ENCODE results near the gene LUC7L2. TPM values are rescaled to one million over a fixed set of nuclear protein-coding genes. Genes with fewer than 3 reads are reported as not detected.

The LUC7L2 gene
- total and polyA plus RNA-seq, 9 of the 15 experiments (the other 6 are each of a cell fraction or from before 2014, with no cell fraction given), result 56.1 to 207 (median 141) TPM

DNA sequence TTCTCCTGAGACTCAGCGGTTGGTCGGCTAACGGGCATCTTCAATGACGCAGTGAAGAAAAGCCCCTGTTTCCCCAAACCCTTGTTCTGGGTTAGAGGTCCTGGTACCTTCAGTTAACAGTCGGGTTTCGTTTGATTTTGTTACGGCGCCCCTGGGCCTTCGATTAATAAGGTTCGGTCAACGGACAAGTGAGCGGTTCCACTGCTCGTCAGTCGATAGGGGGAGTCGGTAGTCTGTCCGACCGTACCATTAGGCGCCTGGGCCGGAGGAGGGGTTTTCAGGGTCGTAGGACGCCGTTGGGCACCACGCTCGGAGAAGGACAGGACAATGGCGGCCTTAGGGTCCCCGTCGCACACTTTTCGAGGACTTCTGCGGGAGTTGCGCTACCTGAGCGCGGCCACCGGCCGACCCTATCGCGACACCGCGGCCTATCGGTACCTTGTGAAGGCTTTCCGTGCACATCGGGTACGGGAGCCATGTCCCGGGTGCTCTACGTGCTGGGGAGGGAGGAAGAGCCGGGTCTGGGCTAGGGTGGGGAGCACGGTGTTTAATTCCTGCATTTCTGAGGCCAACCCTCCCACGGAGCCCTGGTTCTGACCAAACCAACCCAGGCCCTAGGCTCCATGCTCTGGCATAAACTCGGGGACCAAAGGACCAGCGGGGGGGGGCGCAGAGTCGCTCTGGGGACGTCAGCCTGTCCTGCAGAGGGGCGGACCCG is 18.5 kb upstream of the LUC7L2 start, which contains the start of gene FMC1 (continued):
- TF ChIP-seq ZNF592 (IDR thresholded peaks at IDR 0.05) (no peak), ZBTB33 (CRISPR knock-in tag; IDR thresholded peaks at IDR 0.05) (peak; percentile 79), SREBF2 (CRISPR knock-in tag; IDR thresholded peaks at IDR 0.05) (no peak), ZC3H4 (CRISPR knock-in tag; IDR thresholded peaks at IDR 0.05; ENCODE audit: borderline replicate concordance) (peak; percentile 94; the same call in 1 of the 2 replicates), FIP1L1 (IDR thresholded peaks at IDR 0.05; ENCODE audit: low read depth, low read length, poor library complexity, severe bottlenecking) (peak; percentile 93), NFRKB (IDR thresholded peaks at IDR 0.05; ENCODE audit: low read depth) (peak; percentile 98), ZNF785 (CRISPR knock-in tag; IDR thresholded peaks at IDR 0.05) (no peak), CXXC5 (CRISPR knock-in tag; IDR thresholded peaks at IDR 0.05) (peak; percentile 76), NR1H2 (CRISPR knock-in tag; IDR thresholded peaks at IDR 0.05) (peak; percentile 91; the same call in 1 of the 2 replicates)
- TF ChIP-seq, protein P1, sequence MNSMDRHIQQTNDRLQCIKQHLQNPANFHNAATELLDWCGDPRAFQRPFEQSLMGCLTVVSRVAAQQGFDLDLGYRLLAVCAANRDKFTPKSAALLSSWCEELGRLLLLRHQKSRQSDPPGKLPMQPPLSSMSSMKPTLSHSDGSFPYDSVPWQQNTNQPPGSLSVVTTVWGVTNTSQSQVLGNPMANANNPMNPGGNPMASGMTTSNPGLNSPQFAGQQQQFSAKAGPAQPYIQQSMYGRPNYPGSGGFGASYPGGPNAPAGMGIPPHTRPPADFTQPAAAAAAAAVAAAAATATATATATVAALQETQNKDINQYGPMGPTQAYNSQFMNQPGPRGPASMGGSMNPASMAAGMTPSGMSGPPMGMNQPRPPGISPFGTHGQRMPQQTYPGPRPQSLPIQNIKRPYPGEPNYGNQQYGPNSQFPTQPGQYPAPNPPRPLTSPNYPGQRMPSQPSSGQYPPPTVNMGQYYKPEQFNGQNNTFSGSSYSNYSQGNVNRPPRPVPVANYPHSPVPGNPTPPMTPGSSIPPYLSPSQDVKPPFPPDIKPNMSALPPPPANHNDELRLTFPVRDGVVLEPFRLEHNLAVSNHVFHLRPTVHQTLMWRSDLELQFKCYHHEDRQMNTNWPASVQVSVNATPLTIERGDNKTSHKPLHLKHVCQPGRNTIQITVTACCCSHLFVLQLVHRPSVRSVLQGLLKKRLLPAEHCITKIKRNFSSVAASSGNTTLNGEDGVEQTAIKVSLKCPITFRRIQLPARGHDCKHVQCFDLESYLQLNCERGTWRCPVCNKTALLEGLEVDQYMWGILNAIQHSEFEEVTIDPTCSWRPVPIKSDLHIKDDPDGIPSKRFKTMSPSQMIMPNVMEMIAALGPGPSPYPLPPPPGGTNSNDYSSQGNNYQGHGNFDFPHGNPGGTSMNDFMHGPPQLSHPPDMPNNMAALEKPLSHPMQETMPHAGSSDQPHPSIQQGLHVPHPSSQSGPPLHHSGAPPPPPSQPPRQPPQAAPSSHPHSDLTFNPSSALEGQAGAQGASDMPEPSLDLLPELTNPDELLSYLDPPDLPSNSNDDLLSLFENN (IDR thresholded peaks at IDR 0.05; ENCODE audit: low read depth in 2 of 2, low read length in 2 of 2), result peak in 1 of 2 experiments; percentile 52; a peak in 2 of 4 replicates
- TF ChIP-seq, protein P2, sequence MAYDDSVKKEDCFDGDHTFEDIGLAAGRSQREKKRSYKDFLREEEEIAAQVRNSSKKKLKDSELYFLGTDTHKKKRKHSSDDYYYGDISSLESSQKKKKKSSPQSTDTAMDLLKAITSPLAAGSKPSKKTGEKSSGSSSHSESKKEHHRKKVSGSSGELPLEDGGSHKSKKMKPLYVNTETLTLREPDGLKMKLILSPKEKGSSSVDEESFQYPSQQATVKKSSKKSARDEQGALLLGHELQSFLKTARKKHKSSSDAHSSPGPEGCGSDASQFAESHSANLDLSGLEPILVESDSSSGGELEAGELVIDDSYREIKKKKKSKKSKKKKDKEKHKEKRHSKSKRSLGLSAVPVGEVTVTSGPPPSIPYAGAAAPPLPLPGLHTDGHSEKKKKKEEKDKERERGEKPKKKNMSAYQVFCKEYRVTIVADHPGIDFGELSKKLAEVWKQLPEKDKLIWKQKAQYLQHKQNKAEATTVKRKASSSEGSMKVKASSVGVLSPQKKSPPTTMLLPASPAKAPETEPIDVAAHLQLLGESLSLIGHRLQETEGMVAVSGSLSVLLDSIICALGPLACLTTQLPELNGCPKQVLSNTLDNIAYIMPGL (CRISPR knock-in tag; IDR thresholded peaks at IDR 0.05), result peak; percentile 87
- TF ChIP-seq, protein P3, sequence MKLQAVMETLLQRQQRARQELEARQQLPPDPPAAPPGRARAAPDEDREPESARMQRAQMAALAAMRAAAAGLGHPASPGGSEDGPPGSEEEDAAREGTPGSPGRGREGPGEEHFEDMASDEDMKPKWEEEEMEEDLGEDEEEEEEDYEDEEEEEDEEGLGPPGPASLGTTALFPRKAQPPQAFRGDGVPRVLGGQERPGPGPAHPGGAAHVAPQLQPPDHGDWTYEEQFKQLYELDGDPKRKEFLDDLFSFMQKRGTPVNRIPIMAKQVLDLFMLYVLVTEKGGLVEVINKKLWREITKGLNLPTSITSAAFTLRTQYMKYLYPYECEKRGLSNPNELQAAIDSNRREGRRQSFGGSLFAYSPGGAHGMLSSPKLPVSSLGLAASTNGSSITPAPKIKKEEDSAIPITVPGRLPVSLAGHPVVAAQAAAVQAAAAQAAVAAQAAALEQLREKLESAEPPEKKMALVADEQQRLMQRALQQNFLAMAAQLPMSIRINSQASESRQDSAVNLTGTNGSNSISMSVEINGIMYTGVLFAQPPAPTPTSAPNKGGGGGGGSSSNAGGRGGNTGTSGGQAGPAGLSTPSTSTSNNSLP (IDR thresholded peaks at IDR 0.05; ENCODE audit: borderline replicate concordance, low read depth, low read length), result peak; percentile 57; the same call in 1 of the 2 replicates
